ENCODE results near the gene OBP2A. TPM values are rescaled to one million over a fixed set of nuclear protein-coding genes. Genes with fewer than 3 reads are reported as not detected.

The OBP2A gene
- total and polyA plus RNA-seq, 2 of the 8 experiments (the other 6 are each of a cell fraction or from before 2014, with no cell fraction given) = not detected

GRCh38 chr9:135589596-135590485 is 43.9 kb downstream of the OBP2A start:
- no peaks in the 10 kb centered on the region for H3K79me1 ChIP-seq (ENCODE audit: low read depth, low read length)
- 0 out of 4 replicates have a peak, but pooled peaks cover 0 to 4% of the 10 kb centered on the region in 2 experiments for H3K9me3 ChIP-seq (ENCODE audit: insufficient read depth in 2 of 2, low read depth in 1 of 2, low read length in 1 of 2)
- H3K9ac ChIP-seq (replicated peaks in 1 of 4; ENCODE audit: extremely low read depth in 1 of 4, low read depth in 3 of 4, low read length in 3 of 4) = no peak overlapping the region
- no peak overlapping the region for H3K4me3 ChIP-seq (ENCODE audit: extremely low read depth in 1 of 4, insufficient read depth in 2 of 4, low read depth in 3 of 4, low read length in 4 of 4)
- no peak overlapping the region for H3K14ac ChIP-seq (ENCODE audit: insufficient read length)
- no peak overlapping the region for H2BK20ac ChIP-seq (ENCODE audit: low read length)
- no peak overlapping the region for H3K23ac ChIP-seq (ENCODE audit: insufficient read length)
- H4K5ac ChIP-seq (ENCODE audit: insufficient read length, low read depth, low read length) = no peak overlapping the region
- no peak overlapping the region for H3K56ac ChIP-seq (replicated peaks; ENCODE audit: insufficient read length, low read depth, low read length)
- no peak overlapping the region for H2AK5ac ChIP-seq (ENCODE audit: low read depth, low read length)
- H2BK120ac ChIP-seq (replicated peaks; ENCODE audit: low read depth, low read length) = no peak overlapping the region
- no peak overlapping the region for H3K4ac ChIP-seq (replicated peaks; ENCODE audit: insufficient read length, low read depth, low read length)
- POLR2A ChIA-PET (ENCODE audit: partially characterized antibody) = no interaction called here
- no peak overlapping the region for H3K18ac ChIP-seq (ENCODE audit: extremely low read depth, low read length)
- DNase-seq (ENCODE audit: low read depth in 1 of 2, low spot score in 2 of 2) = peak in 1 of 2 experiments; percentile 30
- 80% methylated on average over 15 of the region's 15 CpGs; no CpG with 5 or more reads in 1 of the 2 experiments for WGBS, 2 experiments (ENCODE audit: extremely low coverage in 1 of 2, insufficient coverage in 1 of 2, insufficient read length in 1 of 2, insufficient replicate concordance in 2 of 2, low coverage in 1 of 2, low lambda C conversion rate in 2 of 2, missing lambda C conversion rate in 1 of 2)
- H2BK15ac ChIP-seq (ENCODE audit: low read length) = no peak overlapping the region
- H4K8ac ChIP-seq (ENCODE audit: extremely low read depth, insufficient read depth, low read length) = no peak overlapping the region
- no peaks in the 10 kb centered on the region for H3K27me3 ChIP-seq (replicated peaks in 1 of 4; ENCODE audit: control insufficient read depth in 3 of 4, extremely low read depth in 1 of 4, insufficient read depth in 3 of 4, low read length in 3 of 4)
- no peak overlapping the region for H3K27ac ChIP-seq (ENCODE audit: low read depth, low read length)
- H3K36me3 ChIP-seq (ENCODE audit: control insufficient read depth in 2 of 4, insufficient read depth in 4 of 4, low read length in 3 of 4) = no peaks in the 10 kb centered on the region
- CTCF ChIA-PET (ENCODE audit: partially characterized antibody) = interaction anchor here (0.8 to 7.2 kb wide), 4 partner anchors 14 to 51 kb away, joined by 3 to 58 read pairs (median 4); no protein-coding TSS in a partner anchor
- no peaks in the 10 kb centered on the region for H4K20me1 ChIP-seq (replicated peaks in 1 of 2; ENCODE audit: control insufficient read depth in 1 of 2, insufficient read depth in 2 of 2, low read length in 2 of 2)
- H3K79me2 ChIP-seq (ENCODE audit: control insufficient read depth in 1 of 2, insufficient read depth in 2 of 2, low read length in 2 of 2) = no peaks in the 10 kb centered on the region
- no peak overlapping the region for H4K91ac ChIP-seq (replicated peaks; ENCODE audit: insufficient read length, low read length)
- no peak overlapping the region for H2AFZ ChIP-seq (ENCODE audit: low read length)
- no peaks in the 10 kb centered on the region; a peak in 1 of 7 replicates for H3K4me1 ChIP-seq (replicated peaks in 1 of 4; ENCODE audit: control insufficient read depth in 3 of 4, insufficient read depth in 4 of 4, low read length in 3 of 4)
- no peak overlapping the region for H2BK5ac ChIP-seq (ENCODE audit: low read depth, low read length)
- no peak overlapping the region for H2BK12ac ChIP-seq (ENCODE audit: low read depth, low read length)
- H3K4me2 ChIP-seq (ENCODE audit: insufficient read depth in 1 of 2, low read depth in 2 of 2, low read length in 2 of 2) = no peak overlapping the region
- FAIRE-seq = no peak
- no peaks in the 10 kb centered on the region for H3K23me2 ChIP-seq (ENCODE audit: low read depth, low read length)
- TF ChIP-seq CTBP2 (IDR thresholded peaks at IDR 0.05; ENCODE audit: borderline replicate concordance, insufficient read depth, insufficient read length, low read length) (no peak), ATF3 (IDR thresholded peaks at IDR 0.05; ENCODE audit: insufficient read depth, low read depth, low read length) (no peak), CREB1 (IDR thresholded peaks at IDR 0.05) (no peak), BCL11A (IDR thresholded peaks at IDR 0.05; ENCODE audit: low read depth in 2 of 2, low read length in 2 of 2) (no peak), SIX5 (IDR thresholded peaks at IDR 0.05; ENCODE audit: low read depth, low read length) (no peak), EP300 (IDR thresholded peaks at IDR 0.05; ENCODE audit: borderline replicate concordance in 1 of 2, low read depth in 2 of 2, low read length in 2 of 2) (no peak), NRF1 (IDR thresholded peaks at IDR 0.05; ENCODE audit: low read depth, low read length) (no peak), KDM1A (IDR thresholded peaks at IDR 0.05; ENCODE audit: borderline replicate concordance, low read length) (no peak)
- TF ChIP-seq, protein P1, sequence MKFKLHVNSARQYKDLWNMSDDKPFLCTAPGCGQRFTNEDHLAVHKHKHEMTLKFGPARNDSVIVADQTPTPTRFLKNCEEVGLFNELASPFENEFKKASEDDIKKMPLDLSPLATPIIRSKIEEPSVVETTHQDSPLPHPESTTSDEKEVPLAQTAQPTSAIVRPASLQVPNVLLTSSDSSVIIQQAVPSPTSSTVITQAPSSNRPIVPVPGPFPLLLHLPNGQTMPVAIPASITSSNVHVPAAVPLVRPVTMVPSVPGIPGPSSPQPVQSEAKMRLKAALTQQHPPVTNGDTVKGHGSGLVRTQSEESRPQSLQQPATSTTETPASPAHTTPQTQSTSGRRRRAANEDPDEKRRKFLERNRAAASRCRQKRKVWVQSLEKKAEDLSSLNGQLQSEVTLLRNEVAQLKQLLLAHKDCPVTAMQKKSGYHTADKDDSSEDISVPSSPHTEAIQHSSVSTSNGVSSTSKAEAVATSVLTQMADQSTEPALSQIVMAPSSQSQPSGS (IDR thresholded peaks at IDR 0.05; ENCODE audit: low read length) = no peak

All from H1 (cell line).